GM12878 (cell line): ENCODE measurements around the gene IL20RA. TPM values are rescaled to one million over a fixed set of nuclear protein-coding genes. Genes with fewer than 3 reads are reported as not detected.

ENCODE experiments used
- ATAC-seq: fragments of 200-7000 bp; cut with Tn5 transposase; 3 replicates; pipeline ENCODE4 v1.9.1; 2020; ENCODE audit warnings: mild to moderate bottlenecking, moderate library complexity
- BruUV-seq: library from RNA; stranded (reverse); fragments of 400-500 nt; replicated peaks from 2 replicates; lab custom pipeline; 2021; lab: Mats Ljungman, UMichigan
- CTCF ChIA-PET: fragments of 300-600 bp; sonication (Branson Sonifier 250); formaldehyde crosslinking; extraction: SDS; loops from one replicate; lab custom pipeline; 2021; ENCODE audit warnings: inconsistent platforms; lab: Yijun Ruan, JAX
- POLR2A ChIA-PET: fragments of 350-600 bp; formaldehyde crosslinking; extraction: SDS; loops from one replicate; lab custom pipeline; 2021; ENCODE audit warnings: inconsistent platforms; lab: Charles Lee
- RAD21 ChIA-PET: fragments of 300-600 bp; sonication (Branson Sonifier 250); formaldehyde crosslinking; loops from one replicate; lab custom pipeline; 2023; ENCODE audit warnings: antibody characterized with exemption; ENCODE audit not compliant: unreplicated experiment; lab: Charles Lee
- SMC1A ChIA-PET: fragments of 300-600 bp; sonication (Branson Sonifier 250); formaldehyde crosslinking; loops from one replicate; lab custom pipeline; 2023; ENCODE audit not compliant: unreplicated experiment, uncharacterized antibody; lab: Charles Lee
- DNase-seq: peaks from one replicate; pipeline ENCODE4 v3.0.0-alpha.2; 2011; ENCODE audit warnings: low read depth, low spot score
- FAIRE-seq: peaks from 3 replicates; lab custom pipeline; 2011; peaks lifted over from hg19 to GRCh38; lab: Jason Lieb, UNC
- H2AFZ ChIP-seq: 2 replicates; pipeline ENCODE4 v1.6.0; 2011; ENCODE audit warnings: low read depth, low read length, control low read depth; ENCODE audit not compliant: control insufficient read depth
- H3K27ac ChIP-seq: 2 replicates; pipeline ENCODE4 v1.5.1; 2011; ENCODE audit warnings: control low read depth; ENCODE audit not compliant: control insufficient read depth, insufficient read depth
- H3K27me3 ChIP-seq, 2 experiments: replicated peaks in 1 of 2; 2 replicates each; pipeline versions ENCODE4 v1.6.0 to v1.6.1; 2011; ENCODE audit warnings: low read length in 1 of 2; ENCODE audit not compliant: control insufficient read depth in 2 of 2, insufficient read depth in 2 of 2
- H3K36me3 ChIP-seq, 2 experiments: 2 replicates each; pipeline ENCODE4 v1.5.1; 2011; ENCODE audit warnings: low read length in 1 of 2; ENCODE audit not compliant: control insufficient read depth in 2 of 2, insufficient read depth in 2 of 2
- H3K4me1 ChIP-seq: 2 replicates; pipeline ENCODE4 v1.6.1; 2011; ENCODE audit warnings: mild to moderate bottlenecking, low read length, moderate library complexity, mixed read lengths; ENCODE audit not compliant: control insufficient read depth, insufficient read depth
- H3K4me2 ChIP-seq: 2 replicates; pipeline ENCODE4 v1.6.0; 2011; ENCODE audit warnings: control low read depth; ENCODE audit not compliant: control insufficient read depth, insufficient read depth
- H3K4me3 ChIP-seq: fragments of 200-600 bp; sonication (generic); 2 replicates; pipeline ENCODE4 v1.5.1; 2016
- H3K79me2 ChIP-seq: 2 replicates; pipeline ENCODE4 v1.6.0; 2011; ENCODE audit warnings: low read length; ENCODE audit not compliant: control insufficient read depth, insufficient read depth
- H3K9ac ChIP-seq: 2 replicates; pipeline ENCODE4 v1.8.0; 2011; ENCODE audit warnings: low read length, control low read depth, mixed read lengths; ENCODE audit not compliant: control insufficient read depth, insufficient read depth
- H3K9me3 ChIP-seq: replicated peaks from 3 replicates; pipeline ENCODE4 v1.5.1; 2011; ENCODE audit warnings: mild to moderate bottlenecking, low read length; ENCODE audit not compliant: control insufficient read depth, insufficient read depth
- H4K20me1 ChIP-seq: 2 replicates; pipeline ENCODE4 v1.6.0; 2011; ENCODE audit not compliant: control insufficient read depth, insufficient read depth
- CBX5 ChIP-seq: sonication (generic); IDR thresholded peaks from 2 replicates; pipeline ENCODE4 v1.6.1; 2016; ENCODE audit warnings: low read depth, moderate library complexity, mild to moderate bottlenecking, inconsistent platforms
- CREB1 ChIP-seq: IDR thresholded peaks from 2 replicates; pipeline ENCODE4 v1.6.1; 2012; ENCODE audit warnings: low read depth, mild to moderate bottlenecking, inconsistent platforms
- HSF1 ChIP-seq: fragments of 150-350 bp; IDR thresholded peaks from 2 replicates; pipeline ENCODE4 v1.6.1; 2014; ENCODE audit warnings: mild to moderate bottlenecking, low read depth, low read length
- KLF5 ChIP-seq: fragments of 450-650 bp; IDR thresholded peaks from 2 replicates; pipeline ENCODE4 v1.6.1; 2014; ENCODE audit warnings: mild to moderate bottlenecking; ENCODE audit not compliant: partially characterized antibody
- SUPT20H ChIP-seq: IDR thresholded peaks from 2 replicates; pipeline ENCODE4 v1.6.1; 2011; ENCODE audit warnings: low read depth, mild to moderate bottlenecking, low read length, moderate library complexity, borderline replicate concordance; ENCODE audit not compliant: control insufficient read depth
- TARDBP ChIP-seq: IDR thresholded peaks from 2 replicates; pipeline ENCODE4 v1.6.1; 2016; ENCODE audit warnings: borderline replicate concordance
- WGBS: methylation state at CpG from one replicate; pipeline ENCODE4 v1.1.6; 2016; ENCODE audit warnings: low lambda C conversion rate; ENCODE audit not compliant: insufficient replicate concordance, insufficient coverage; ENCODE audit errors: missing lambda C conversion rate; 5-methylcytosine and 5-hydroxymethylcytosine counted together
- in situ Hi-C: fragments of 300-500 bp; cut with MboI; formaldehyde crosslinking; loops from 9 replicates; pipeline ENCODE4 v1.14.3; 2018; ENCODE audit warnings: mixed read lengths
- intact Hi-C: fragments of 100-400 bp; cut with micrococcal nuclease; formaldehyde crosslinking; loops from one replicate; pipeline ENCODE4 v1.14.2; 2022; ENCODE audit not compliant: unreplicated experiment
- polyA plus RNA-seq, 11 experiments: library from polyadenylated mRNA; depleted of rRNA in 4 of 11; unstranded in 6 of 11; stranded (reverse) in 5 of 11; fragments of >200 nt; fragmentation: Nextera tagmentation in 4 of 11; fragmentation: Illumina TruSeq in 1 of 11; extraction: Ambion mirVana in 4 of 11; extraction: Trizol in 1 of 11; gene quantifications; 1 replicate in 1 of 11; 2 replicates in 10 of 11; pipeline versions ENCODE4 v1.2.1 to v1.2.3, GENCODE V29; 2011 to 2016; ENCODE audit warnings: inconsistent platforms in 2 of 11, missing spikeins in 2 of 11, low read depth in 1 of 11
- total RNA-seq, 4 experiments: library from RNA; depleted of rRNA in 3 of 4; stranded (reverse); fragments of >200 nt in 3 of 4; fragmentation: Illumina TruSeq in 1 of 4; extraction: Trizol in 1 of 4; gene quantifications; 2 replicates each; pipeline versions ENCODE4 v1.2.1 to v1.2.3, GENCODE V29; 2013 to 2021
- TF ChIP-seq, protein P1 (sequence below): fragments of 450-650 bp; formaldehyde crosslinking; IDR thresholded peaks from 2 replicates; pipeline ENCODE4 v1.4.0; 2020; ENCODE audit warnings: mild to moderate bottlenecking, moderate library complexity
- TF ChIP-seq, protein P2 (sequence below): fragments of 450-650 bp; IDR thresholded peaks from 2 replicates; pipeline ENCODE4 v1.6.1; 2017; ENCODE audit warnings: antibody characterized with exemption, mild to moderate bottlenecking, moderate library complexity

The IL20RA gene
- total and polyA plus RNA-seq, 10 of the 15 experiments (the other 5 are each of a cell fraction or from before 2014, with no cell fraction given), result 0.02 to 0.16 (median 0.09) TPM; not detected in 3

DNA sequence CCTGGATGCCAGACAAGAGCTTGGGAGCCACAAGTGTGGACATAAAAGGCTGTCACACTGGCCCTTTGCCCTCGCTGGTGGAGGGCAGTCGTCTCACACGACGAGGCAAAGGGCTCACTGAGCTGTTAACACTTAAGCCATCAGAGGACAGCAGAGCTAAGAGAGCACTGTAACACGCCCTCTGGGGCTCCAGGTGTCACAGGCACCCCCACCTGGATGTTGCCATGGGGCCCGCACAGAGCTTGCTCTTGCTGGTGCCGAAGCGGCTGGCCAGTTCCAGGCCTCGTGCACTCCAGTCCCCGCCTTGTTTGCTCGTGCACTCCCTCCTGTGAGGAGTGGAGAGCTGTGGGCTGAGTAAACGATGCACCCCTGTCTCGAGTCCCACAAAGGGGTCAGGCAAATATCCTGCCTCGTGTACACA lies 85.3 kb downstream of the IL20RA start:
- Histone ChIP-seq H3K4me1 (peaks cover 4% of the 10 kb centered on the region; the same call in 1 of the 2 replicates), H3K27ac (no peak overlapping the region), H3K9me3 (no peaks in the 10 kb centered on the region), H3K27me3 (no peaks in the 10 kb centered on the region; a peak in 1 of 4 replicates), H3K79me2 (no peaks in the 10 kb centered on the region), H3K36me3 (no peaks in the 10 kb centered on the region), H3K4me2 (no peak overlapping the region), H4K20me1 (no peaks in the 10 kb centered on the region), H2AFZ (no peak overlapping the region), H3K9ac (no peak overlapping the region), H3K4me3 (no peak overlapping the region)
- ChIA-PET RAD21 (no interaction called here), CTCF (interaction anchor here (0.6 to 1.6 kb wide), 4 partner anchors 10 to 118 kb away, joined by 3 to 4 read pairs (median 3); no protein-coding TSS in a partner anchor), SMC1A (no interaction called here), POLR2A (no interaction called here)
- DNase-seq (no peak), ATAC-seq (no peak), FAIRE-seq (no peak)
- no peak for TF ChIP-seq TARDBP
- TF ChIP-seq KLF5, result no peak
- TF ChIP-seq, protein P1, sequence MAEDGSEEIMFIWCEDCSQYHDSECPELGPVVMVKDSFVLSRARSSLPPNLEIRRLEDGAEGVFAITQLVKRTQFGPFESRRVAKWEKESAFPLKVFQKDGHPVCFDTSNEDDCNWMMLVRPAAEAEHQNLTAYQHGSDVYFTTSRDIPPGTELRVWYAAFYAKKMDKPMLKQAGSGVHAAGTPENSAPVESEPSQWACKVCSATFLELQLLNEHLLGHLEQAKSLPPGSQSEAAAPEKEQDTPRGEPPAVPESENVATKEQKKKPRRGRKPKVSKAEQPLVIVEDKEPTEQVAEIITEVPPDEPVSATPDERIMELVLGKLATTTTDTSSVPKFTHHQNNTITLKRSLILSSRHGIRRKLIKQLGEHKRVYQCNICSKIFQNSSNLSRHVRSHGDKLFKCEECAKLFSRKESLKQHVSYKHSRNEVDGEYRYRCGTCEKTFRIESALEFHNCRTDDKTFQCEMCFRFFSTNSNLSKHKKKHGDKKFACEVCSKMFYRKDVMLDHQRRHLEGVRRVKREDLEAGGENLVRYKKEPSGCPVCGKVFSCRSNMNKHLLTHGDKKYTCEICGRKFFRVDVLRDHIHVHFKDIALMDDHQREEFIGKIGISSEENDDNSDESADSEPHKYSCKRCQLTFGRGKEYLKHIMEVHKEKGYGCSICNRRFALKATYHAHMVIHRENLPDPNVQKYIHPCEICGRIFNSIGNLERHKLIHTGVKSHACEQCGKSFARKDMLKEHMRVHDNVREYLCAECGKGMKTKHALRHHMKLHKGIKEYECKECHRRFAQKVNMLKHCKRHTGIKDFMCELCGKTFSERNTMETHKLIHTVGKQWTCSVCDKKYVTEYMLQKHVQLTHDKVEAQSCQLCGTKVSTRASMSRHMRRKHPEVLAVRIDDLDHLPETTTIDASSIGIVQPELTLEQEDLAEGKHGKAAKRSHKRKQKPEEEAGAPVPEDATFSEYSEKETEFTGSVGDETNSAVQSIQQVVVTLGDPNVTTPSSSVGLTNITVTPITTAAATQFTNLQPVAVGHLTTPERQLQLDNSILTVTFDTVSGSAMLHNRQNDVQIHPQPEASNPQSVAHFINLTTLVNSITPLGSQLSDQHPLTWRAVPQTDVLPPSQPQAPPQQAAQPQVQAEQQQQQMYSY (CRISPR knock-in tag), result no peak
- TF ChIP-seq CREB1, result no peak
- TF ChIP-seq HSF1, result no peak
- TF ChIP-seq SUPT20H, result no peak
- no peak for TF ChIP-seq CBX5
- TF ChIP-seq, protein P2, sequence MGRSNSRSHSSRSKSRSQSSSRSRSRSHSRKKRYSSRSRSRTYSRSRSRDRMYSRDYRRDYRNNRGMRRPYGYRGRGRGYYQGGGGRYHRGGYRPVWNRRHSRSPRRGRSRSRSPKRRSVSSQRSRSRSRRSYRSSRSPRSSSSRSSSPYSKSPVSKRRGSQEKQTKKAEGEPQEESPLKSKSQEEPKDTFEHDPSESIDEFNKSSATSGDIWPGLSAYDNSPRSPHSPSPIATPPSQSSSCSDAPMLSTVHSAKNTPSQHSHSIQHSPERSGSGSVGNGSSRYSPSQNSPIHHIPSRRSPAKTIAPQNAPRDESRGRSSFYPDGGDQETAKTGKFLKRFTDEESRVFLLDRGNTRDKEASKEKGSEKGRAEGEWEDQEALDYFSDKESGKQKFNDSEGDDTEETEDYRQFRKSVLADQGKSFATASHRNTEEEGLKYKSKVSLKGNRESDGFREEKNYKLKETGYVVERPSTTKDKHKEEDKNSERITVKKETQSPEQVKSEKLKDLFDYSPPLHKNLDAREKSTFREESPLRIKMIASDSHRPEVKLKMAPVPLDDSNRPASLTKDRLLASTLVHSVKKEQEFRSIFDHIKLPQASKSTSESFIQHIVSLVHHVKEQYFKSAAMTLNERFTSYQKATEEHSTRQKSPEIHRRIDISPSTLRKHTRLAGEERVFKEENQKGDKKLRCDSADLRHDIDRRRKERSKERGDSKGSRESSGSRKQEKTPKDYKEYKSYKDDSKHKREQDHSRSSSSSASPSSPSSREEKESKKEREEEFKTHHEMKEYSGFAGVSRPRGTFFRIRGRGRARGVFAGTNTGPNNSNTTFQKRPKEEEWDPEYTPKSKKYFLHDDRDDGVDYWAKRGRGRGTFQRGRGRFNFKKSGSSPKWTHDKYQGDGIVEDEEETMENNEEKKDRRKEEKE, result no peak
- BruUV-seq, result no TSS peak
- WGBS, result 43% methylated on average over 14 of the region's 14 CpGs
- in situ Hi-C loops (no loop called here), intact Hi-C loops (no loop called here)
